ENCODE data around the gene PTPN1.
"Not testable (repeated sequence)": the region's sequence is repeated elsewhere in the genome, so short reads cannot be mapped to it uniquely, and the experiment has no call there.

The PTPN1 gene

DNA sequence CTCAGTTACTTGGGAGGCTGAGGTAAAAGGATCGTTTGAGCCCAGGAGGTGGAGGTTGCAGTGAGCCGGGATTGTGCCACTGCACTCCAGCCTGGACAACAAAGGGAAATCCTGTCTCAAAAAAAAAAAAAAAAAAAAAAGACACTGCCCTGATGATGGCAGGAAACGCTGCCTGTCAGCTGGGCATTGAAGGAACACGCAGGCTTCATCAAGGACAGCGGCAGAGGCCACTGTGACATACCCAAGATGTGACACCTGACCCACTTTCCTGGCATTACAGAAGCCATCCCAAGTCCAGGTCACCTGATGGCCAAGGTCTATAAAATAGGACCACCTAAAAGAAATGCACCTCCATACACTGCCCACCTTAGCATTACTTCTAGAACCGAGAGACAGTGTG, 105.2 kb downstream of the PTPN1 start:
- H3K4me3 ChIP-seq (ENCODE audit: low read length): no peak overlapping the region
- DNase-seq (ENCODE audit: low read depth, low spot score): no peak

DNA sequence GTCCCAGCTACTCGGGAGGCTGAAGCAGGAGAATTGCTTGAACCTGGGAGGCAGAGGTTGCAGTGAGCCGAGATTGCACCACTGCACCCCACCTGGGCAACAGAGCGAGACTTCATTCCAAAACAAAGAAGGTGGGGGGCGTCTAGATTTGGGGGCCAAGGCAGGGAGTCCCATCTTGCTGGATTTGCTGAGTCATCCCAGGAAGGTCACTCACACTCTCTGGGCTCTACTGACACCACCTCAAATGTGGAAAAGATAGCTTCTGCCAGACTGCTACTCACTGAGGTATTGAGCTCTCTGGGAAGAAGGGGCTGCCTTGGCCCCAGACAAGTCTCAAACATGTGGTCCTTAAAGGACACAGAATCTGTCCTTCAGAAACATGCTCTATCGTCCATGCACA, 106.8 kb downstream of the PTPN1 start:
- H3K4me3 ChIP-seq (ENCODE audit: low read length): no peak overlapping the region
- no peak for DNase-seq (ENCODE audit: low read depth, low spot score)

DNA sequence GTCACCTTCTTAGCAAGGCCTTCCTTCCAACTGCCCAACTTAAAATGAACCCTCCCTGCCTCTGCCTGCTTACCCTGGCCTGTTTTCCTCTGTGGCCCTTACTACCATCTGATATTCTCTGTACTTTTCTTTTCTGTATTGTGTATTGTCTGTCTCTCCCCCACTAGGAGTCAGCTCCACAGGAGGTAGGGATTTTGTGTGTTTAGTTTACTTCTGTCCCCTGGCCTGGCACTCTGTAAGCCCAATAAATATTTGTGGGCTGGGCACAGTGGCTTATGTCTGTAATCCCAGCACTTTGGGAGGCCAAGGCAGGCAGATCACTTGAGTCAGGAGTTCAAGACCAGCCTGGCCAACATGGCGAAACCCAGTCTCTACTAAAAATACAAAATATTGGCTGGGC, 108.4 kb downstream of the PTPN1 start:
- no peak overlapping the region for H3K4me3 ChIP-seq (ENCODE audit: low read length)
- DNase-seq (ENCODE audit: low read depth, low spot score): no peak

DNA sequence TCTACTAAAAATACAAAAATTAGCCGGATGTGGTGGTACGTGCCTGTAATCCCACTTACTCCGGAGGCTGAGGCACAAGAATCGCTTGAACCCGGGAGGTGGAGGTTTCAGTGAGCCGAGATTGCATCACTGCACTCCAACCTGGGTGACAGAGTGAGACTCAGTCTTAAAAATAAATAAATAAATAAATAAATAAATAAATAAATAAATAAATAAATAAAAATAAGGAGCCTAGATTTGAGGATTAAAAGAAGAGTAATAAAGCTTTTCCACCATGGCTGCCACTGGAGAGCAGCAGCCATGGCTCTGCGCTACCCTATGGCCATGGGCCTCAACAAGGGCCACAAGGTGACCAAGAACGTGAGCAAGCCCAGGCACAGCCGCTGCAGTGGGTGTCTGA, 110.3 kb downstream of the PTPN1 start:
- not testable (repeated sequence) for DNase-seq (ENCODE audit: low read depth, low spot score); H3K4me3 ChIP-seq (ENCODE audit: low read length)

DNA sequence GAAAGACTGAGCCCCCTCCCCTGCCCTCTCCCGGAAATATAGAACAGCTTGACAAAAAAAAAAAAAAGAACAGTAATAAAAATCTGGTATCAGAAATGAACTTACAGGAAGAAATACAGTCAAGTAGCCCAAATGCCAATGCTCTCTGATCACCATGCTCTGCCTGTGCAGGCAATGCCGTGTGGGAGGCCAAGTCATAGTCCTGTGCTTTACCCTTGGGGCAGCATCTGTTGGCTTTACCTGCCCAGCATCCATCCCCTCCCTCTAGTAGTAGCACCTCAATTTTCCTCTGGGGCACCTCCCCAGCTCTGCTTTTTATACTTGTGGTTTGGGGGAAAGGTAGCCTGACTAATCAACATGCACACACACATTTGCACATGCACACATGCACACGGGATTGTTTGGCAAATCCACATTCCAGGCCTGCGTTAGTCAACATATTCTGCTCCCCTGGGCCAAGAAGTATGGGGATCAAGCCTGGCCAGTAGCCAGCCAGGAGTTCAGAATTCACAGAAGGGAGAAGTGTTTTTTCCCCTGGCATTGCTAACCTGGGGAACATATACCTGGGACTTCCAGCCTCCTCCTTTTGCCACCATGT, 111.0 kb downstream of the PTPN1 start:
- no peak for DNase-seq (ENCODE audit: low read depth, low spot score)
- H3K4me3 ChIP-seq (ENCODE audit: low read length): no peak overlapping the region

DNA sequence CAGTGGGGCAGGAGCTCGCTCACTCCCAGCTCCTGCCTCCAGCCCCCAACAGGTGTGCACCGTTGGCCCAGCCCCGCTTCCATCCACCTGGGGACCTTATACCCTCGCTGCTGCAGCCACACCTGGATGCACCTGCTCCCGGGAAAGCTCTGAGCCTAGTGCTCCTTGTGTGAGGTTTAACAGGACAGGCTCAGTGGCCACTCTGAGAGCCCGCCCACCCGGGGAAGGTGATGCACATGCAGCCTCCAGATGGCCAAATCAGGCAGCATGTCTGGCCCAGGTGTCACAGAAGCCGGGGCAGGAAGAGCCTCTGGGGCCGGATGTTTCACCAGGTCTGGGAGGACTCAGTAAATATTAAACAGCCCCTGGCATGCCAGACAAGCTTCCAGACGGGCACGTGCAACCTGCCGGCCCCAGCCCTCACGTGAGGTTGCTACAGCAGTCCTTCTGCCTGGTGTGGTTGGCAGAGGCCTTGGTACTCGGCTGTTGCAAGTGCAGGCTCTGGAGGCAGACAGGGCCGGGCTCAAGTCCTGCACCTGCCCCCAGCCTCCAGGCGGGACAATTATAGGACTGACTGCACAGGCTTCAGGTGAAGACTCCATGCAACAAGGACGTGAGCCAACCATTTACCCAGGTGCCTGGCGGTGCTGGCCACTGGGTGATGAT, 114.3 kb downstream of the PTPN1 start:
- no peak overlapping the region for H3K4me3 ChIP-seq (ENCODE audit: low read length)
- DNase-seq (ENCODE audit: low read depth, low spot score): no peak

DNA sequence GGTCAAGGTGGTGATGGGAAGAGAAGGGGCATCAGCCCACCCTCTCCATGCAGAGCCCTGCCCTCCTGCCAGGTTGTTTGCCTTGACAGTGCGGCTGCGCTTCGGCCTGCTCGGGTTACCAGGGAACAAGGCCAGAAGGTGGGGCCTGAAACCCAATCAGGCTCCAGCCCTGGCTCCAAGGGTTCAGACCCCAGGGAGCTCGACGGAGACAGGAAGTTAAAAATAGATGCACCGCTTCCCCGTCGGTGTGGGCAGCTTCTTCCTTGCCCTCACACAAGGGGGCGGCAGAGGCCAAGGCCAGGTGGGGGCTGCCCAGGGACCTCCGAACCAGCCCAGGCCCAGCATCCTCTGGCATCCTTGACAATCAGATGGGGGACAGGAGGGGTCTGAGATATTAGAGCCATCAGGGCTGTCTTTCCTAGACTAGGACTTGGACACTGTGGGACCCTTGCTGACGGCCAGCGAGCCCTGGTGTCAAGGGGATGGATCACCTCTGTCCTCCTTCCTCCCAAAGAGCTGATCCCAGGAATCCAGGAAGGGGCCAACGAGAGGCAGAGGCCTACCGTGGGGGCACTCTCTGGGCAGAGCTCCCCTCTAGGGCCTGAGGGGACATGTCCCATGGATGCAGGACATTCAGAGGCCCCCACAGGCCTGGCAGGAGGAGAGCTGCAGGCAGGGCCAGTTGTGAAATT, 115.9 kb downstream of the PTPN1 start:
- no peak overlapping the region for H3K4me3 ChIP-seq (ENCODE audit: low read length)
- peak; percentile 25 for DNase-seq (ENCODE audit: low read depth, low spot score)

DNA sequence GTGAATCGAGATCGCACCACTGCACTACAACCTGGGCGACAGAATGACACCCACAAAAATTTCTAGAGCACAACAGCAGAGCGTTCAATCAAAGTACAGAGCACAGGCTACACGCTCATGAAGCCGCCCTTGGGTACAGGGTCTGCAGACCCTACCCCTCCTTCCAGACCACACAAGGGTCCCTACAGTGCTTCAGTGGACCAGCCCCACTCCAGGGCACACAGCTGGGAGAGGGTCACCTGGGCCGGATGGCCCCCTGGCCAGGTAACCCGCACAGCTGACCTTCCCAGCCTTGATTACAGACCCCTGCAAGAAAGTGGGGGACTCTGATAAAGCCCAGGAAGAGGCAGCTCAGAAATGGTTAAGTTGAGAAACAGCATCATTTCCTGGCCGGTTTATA, 117.6 kb downstream of the PTPN1 start:
- no peak for DNase-seq (ENCODE audit: low read depth, low spot score)
- no peak overlapping the region for H3K4me3 ChIP-seq (ENCODE audit: low read length)

DNA sequence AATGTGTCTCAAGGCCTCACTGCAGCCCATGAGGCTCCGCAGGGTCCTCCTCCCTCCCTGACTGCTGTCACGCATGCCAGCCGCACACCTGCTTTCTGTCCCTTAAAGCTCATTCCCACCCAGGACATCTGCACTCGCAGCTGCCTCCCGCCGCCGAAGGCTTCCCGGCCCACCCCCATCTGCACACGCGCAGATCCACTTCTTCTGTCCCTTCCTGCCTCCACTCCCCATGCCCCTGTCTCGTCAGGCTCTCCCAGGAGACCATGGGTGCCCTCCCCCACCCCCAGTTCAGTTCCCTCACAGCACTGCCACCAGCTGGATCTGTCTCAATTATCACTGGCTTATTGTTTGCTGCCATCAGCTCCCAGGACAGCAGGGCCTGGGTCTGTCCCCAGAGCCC, 118.1 kb downstream of the PTPN1 start:
- DNase-seq (ENCODE audit: low read depth, low spot score): no peak
- no peak overlapping the region for H3K4me3 ChIP-seq (ENCODE audit: low read length)

DNA sequence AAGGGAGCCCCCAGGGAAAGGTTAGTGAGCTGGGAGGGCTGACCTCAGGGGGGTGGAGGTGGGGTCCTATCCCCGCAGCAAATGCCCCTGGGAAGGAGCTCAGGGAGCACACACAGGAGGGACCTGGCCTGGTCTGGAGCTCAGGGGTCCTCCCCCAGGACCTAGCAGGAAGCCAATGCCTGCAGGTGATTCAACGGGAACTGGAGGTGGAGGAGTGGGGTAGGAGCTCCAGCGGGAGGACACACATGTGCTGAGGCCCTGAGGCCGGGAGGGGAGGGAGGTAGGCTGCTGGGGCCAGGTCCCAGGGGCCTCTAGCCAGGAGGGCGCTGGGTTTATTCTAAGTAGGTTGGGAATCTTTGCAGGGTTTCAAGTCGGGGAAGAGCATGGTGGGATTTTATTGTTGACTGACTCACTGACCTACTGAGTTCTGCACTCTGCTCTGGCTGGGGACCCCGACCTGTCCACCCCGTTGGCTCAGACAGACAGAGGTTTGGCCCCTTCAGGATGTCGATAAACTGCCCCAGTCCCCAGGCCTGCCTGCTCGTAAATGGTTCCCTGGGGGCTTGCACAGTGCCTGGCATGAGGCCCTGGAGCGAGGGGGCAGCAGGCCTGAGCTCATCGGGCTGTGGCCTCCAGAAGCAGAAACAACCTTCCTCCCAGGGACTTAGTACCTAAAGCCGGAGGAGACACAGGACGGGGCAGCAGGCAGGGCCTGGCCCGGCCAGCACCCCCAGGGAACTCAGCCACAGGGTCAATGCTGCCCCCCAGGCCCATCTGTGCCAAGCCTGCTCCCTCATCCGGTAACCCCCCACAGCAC, 118.9 kb downstream of the PTPN1 start:
- DNase-seq (ENCODE audit: low read depth, low spot score): no peak
- no peak overlapping the region for H3K4me3 ChIP-seq (ENCODE audit: low read length)

DNA sequence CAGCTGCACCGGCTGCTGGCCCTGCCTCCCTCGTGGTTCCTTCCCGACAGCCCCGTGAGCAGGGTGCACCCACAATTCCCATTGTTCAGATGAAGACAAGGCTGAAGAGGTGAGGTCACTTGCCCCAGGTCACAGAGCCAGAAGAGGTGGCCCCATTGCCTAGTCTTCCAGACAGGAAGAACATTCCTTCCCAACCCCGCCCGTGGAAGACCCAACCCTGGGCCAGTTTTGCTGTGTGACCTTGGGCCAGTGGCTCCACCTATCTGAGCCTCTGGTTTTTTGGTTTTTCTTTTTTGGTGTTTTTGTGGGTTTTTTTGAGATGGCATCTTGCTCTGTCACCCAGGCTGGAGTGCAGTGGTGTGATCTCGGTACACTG, 119.5 kb downstream of the PTPN1 start:
- no peak overlapping the region for H3K4me3 ChIP-seq (ENCODE audit: low read length)
- no peak for DNase-seq (ENCODE audit: low read depth, low spot score)

DNA sequence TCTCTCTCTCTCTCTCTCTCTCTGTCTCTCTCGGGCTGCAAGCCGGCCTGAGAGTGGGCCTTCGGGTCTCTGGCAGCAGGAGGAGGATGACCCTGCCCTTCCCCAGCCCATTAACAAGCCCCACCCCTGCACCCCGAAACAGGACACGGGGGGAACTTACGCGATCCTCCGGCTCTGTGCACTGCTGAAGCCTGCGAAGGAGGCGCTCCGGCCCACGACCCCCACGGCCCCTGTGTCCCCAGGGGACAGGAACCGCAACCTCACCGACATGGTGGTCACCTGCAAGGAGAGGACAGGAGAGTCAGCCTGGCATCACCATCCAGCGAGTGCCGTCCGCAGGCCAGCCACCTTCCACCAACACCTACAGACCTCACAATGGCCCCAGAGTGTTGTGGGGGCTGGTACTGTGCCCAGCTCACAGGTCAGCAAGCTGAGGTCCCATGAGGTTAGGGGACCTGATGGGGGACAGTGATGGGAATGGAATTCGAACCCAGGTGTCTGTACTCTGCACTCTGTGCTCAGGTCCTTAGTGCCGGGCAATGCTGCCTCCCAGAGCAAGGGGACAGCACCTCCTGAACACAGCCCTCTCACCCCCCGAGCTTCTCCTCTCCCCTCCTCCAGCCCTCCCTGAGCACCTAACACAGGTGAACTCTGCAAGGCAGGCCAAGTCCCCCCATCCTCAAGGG, 120.5 kb downstream of the PTPN1 start:
- no peak overlapping the region for H3K4me3 ChIP-seq (ENCODE audit: low read length)
- DNase-seq (ENCODE audit: low read depth, low spot score): no peak

DNA sequence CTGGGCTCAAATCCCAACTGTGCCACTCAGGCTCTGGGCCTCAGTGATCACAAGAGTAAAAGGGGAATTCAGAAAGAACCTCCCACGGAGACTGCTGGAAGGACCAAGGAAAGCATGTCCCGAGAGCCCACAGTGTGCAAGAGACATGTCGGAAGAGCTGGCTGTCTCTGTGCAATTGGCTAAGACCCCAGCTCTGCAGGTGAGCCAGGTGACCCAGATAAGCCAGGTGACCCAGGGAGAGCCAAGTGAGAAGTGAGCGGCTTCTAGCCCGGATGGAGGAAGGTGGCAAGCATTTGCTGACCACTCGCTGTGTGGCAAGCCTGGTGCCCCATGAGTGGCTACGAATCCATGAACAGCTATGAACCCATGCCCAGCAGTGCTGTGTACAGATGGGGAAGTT, 122.1 kb downstream of the PTPN1 start:
- no peak overlapping the region for H3K4me3 ChIP-seq (ENCODE audit: low read length)
- DNase-seq (ENCODE audit: low read depth, low spot score): no peak

DNA sequence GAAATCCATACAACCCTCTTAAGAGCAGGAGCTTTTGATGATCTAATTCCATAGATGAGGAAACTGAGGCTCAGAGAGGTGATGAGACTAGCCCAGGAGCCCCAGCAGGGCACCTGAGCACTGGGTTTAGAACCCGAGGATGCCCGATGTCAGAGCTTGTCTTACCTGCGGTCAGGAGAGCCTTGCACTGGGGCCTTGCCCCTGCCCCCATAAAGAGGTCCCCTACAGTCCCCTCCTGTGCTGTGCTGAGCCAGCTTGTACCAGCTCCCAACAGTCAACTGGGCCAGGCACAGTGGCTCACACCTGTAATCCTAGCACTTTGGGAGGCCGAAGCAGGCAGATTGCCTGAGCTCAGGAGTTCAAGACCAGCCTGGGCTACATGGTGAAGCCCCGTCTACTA, 122.5 kb downstream of the PTPN1 start:
- no peak for DNase-seq (ENCODE audit: low read depth, low spot score)
- no peak overlapping the region for H3K4me3 ChIP-seq (ENCODE audit: low read length)

DNA sequence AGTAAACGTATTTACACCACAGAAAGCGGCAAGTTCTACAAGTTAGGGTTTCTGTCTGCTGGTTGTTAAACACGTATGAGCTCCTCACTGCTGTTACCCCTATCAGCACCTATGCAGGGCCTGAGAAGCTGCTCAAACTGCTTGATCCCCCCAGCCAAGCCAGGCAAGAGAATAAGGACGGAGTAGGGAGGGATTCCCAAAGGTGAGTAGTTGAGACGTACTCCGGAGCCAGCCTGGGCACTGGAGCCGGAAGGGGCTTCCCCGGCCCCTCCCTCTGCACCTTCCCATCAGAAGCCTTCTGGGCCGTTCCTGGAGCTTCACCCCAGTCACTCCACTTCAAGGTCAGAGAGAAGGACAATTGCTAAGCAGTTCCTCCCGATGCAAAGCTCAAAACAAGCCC, 123.2 kb downstream of the PTPN1 start:
- no peak for DNase-seq (ENCODE audit: low read depth, low spot score)
- H3K4me3 ChIP-seq (ENCODE audit: low read length): no peak overlapping the region

DNA sequence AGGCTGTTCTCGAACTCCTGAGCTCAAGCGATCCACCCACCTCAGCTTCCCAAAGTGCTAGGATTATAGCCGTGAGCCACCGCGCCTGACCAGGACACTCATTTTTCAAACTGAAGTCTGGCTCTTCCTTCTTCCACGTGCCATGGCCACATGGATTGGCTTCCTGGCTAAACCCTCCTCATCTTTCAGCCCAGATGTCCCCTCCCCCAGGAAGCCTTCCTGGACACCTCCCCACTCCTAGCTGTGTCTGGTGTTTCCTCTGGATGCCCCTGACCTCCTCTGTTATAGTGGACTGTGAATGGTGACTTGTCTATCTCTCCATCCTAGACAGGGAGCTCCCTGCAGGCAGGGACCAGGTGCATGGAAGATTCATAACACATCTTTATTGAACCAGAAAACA, 124.0 kb downstream of the PTPN1 start:
- no peak overlapping the region for H3K4me3 ChIP-seq (ENCODE audit: low read length)
- DNase-seq (ENCODE audit: low read depth, low spot score): no peak
